AG04450 (cell line): ENCODE data around the gene FASN. TPM values are rescaled to one million over a fixed set of nuclear protein-coding genes. Genes with fewer than 3 reads are reported as not detected.

Experiments
- CTCF ChIA-PET: fragments of 300-600, 350-600 bp; formaldehyde crosslinking; extraction: SDS; loops from one replicate; lab custom pipeline; 2022; ENCODE audit warnings: antibody characterized with exemption, inconsistent platforms; lab: Charles Lee
- POLR2A ChIA-PET: fragments of 350-600 bp; formaldehyde crosslinking; extraction: SDS; loops from one replicate; lab custom pipeline; 2021; ENCODE audit warnings: antibody characterized with exemption, inconsistent platforms; lab: Yijun Ruan, JAX
- DNase-seq: peaks from one replicate; pipeline ENCODE4 v3.0.0-alpha.2; 2011; ENCODE audit warnings: low read depth, low spot score
- H3K27ac ChIP-seq: one replicate; pipeline ENCODE4 v1.5.1; 2012; ENCODE audit warnings: low read depth, low read length, control low read depth
- H3K27me3 ChIP-seq: one replicate; pipeline ENCODE4 v1.6.0; 2012; ENCODE audit warnings: low read length; ENCODE audit not compliant: control insufficient read depth, insufficient read depth
- H3K4me3 ChIP-seq: 2 replicates; pipeline ENCODE4 v1.5.1; 2011; ENCODE audit warnings: mild to moderate bottlenecking, low read depth, low read length, control low read depth
- H3K9me3 ChIP-seq: 2 replicates; pipeline ENCODE4 v1.5.1; 2012; ENCODE audit warnings: low read length; ENCODE audit not compliant: control insufficient read depth, insufficient read depth
- CTCF ChIP-seq: IDR thresholded peaks from 2 replicates; pipeline ENCODE4 v1.5.1; 2011; ENCODE audit warnings: low read depth, low read length, control low read depth, inconsistent platforms
- polyA plus RNA-seq: library from polyadenylated mRNA; depleted of rRNA; stranded (reverse); fragments of >200 nt; gene quantifications from 2 replicates; pipeline ENCODE4 v1.2.3, GENCODE V29; 2011

The FASN gene
- polyA plus RNA-seq, 1 experiment, result 6.2 TPM

DNA sequence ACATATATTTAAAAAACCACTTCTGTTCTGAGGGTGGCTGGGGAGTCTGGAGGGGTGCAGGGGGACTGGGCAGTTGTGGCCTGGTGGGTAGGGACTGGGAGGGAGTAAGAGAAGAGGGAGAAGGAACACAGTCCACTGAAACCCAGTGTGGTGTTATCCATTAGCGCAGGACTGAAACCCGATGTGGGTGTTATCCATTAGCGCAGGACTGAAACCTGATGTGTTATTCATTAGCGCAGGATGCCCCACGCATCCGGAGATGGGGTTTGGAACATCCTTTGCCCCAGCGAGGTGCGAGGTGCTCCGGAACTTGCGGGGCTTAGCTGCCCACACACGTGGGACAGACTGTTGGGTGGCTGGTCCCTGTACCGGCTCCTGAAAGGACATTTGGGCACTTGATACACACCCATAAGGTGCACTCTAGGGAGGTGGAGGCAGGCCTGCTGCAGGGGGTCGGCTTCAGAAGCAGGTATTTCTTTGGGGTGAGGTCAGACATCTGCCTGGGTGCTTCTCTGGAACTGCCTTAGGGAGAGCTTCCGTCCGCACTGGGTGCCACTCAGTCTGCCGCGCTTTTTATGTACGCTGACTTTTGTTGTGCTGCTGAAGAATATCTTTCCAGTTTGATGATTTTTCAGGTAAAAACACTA is 20.3 kb upstream of the FASN start:
- ChIA-PET POLR2A (no interaction called here), CTCF (no interaction called here)
- no peaks in the 10 kb centered on the region for H3K9me3 ChIP-seq
- DNase-seq, result no peak
- H3K27me3 ChIP-seq, result no peaks in the 10 kb centered on the region
- no peak for TF ChIP-seq CTCF
- no peak overlapping the region for H3K4me3 ChIP-seq
- no peak overlapping the region for H3K27ac ChIP-seq

DNA sequence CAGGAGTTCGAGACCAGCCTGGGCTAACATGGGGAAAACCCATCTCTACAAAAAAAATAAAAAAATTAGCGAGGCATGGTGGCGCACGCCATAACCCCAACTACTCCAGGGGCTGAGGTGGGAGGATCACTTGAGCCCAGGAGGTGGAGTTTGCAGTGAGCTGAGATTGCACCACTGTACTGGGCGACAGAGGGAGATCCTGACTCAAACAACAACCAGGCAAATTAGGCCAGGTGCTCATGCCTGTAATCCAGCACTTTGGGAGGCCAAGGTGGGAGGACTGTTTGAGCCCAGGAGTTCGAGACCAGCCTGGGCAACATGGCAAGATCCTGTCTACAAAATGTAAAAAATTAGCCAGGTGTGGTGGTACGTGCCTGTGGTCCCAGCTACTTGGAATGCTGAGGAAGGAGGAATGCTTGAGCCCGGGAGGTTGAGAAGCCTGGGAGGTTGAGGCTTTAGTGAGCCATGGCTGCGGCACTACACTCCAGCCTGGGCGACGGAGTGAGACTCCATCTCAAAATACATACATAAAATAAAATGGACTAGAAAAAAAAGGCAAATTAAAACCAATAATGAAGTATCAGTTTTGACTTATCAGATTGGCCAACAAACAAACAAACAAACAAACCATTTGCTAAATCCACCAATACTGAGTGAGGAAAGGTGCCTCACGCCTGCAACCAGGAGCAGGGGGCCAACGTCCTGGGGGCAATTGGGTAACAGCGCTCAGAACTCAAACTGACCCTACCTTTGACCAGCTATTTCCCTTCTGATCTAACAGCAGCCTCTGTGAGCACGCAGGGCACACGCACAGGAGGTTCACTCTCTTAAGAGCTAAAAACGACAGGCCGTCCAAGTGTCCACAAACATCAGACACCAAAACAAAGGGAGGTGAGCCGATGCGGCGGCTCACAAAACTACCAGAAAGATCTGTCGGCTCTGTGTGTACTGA is 19.4 kb upstream of the FASN start:
- POLR2A ChIA-PET, result no interaction called here
- Histone ChIP-seq H3K27ac (no peak overlapping the region), H3K9me3 (no peaks in the 10 kb centered on the region), H3K27me3 (no peaks in the 10 kb centered on the region), H3K4me3 (no peak overlapping the region)
- no peak for TF ChIP-seq CTCF
- no peak for DNase-seq
- CTCF ChIA-PET, result interaction anchor here (0.6 kb wide), 1 partner anchor 81 kb away, joined by 4 read pairs; no protein-coding TSS in a partner anchor

DNA sequence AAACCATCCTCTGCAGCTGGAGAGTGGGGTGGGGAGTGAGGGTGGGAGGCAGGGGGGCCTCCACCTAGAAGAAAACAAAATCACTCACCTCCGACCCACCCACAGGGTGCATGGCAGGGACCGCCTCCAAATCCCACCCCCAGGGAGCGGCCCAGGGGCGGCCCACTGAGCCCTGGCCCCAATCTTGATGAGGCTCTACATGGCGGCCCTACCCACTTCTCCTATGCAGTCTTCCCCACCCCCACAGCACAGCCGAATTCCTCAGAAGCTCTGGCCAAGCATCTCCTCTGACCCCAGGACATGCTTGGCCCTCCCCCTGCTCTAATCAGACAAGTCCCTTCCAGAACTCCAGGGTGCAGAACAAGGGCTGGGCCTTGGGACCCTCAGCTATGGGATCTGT is 18.2 kb upstream of the FASN start:
- ChIA-PET POLR2A (no interaction called here), CTCF (no interaction called here)
- Histone ChIP-seq H3K27me3 (no peaks in the 10 kb centered on the region), H3K27ac (no peak overlapping the region), H3K4me3 (no peak overlapping the region), H3K9me3 (no peaks in the 10 kb centered on the region)
- no peak for TF ChIP-seq CTCF
- no peak for DNase-seq

DNA sequence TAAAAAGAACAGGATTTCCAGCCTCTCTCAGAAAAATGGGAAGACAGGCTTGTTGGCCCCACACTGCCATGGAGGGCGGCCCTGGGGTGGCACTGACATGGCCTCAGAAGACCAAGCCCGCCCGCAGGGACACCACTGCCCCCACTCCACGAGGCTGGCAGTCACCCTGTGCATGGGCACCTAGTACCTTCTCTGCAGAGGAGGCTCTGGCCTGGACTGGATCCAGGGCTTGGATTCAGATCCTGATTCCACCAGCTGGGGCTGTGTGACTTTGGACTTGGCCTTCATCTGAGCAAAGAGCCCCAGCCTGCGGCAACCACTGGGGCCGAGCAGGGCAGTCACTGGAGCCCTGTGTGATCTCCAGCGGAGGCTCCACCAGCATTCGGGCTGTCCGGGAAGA is 16.8 kb upstream of the FASN start:
- H3K9me3 ChIP-seq, result no peaks in the 10 kb centered on the region
- TF ChIP-seq CTCF, result no peak
- ChIA-PET POLR2A (no interaction called here), CTCF (no interaction called here)
- DNase-seq, result no peak
- H3K4me3 ChIP-seq, result no peak overlapping the region
- H3K27me3 ChIP-seq, result no peaks in the 10 kb centered on the region
- no peak overlapping the region for H3K27ac ChIP-seq

- no peak overlapping the region for H3K4me3 ChIP-seq
- H3K27ac ChIP-seq, result no peak overlapping the region
- POLR2A ChIA-PET, result no interaction called here
- no peaks in the 10 kb centered on the region for H3K27me3 ChIP-seq
- no peak for TF ChIP-seq CTCF
- DNase-seq, result no peak
- H3K9me3 ChIP-seq, result no peaks in the 10 kb centered on the region
- CTCF ChIA-PET, result no interaction called here
Observed at GRCh38 chr17:82114447-82114846, 16.4 kb upstream of the FASN start.
